ENCODE data around the gene FAM25G.
"Not testable (repeated sequence)": the region's sequence is repeated elsewhere in the genome, so short reads cannot be mapped to it uniquely, and the experiment has no call there.

- not testable (repeated sequence) for TF ChIP-seq CTCF (IDR thresholded peaks at IDR 0.05; ENCODE audit: insufficient read depth, low read length); GABPA (IDR thresholded peaks at IDR 0.05; ENCODE audit: low read depth); POLR2AphosphoS5 (IDR thresholded peaks at IDR 0.05; ENCODE audit: low read depth); SPI1 (IDR thresholded peaks at IDR 0.05; ENCODE audit: borderline replicate concordance, low read depth)
Measured at GRCh38 chr10:47465216-47465917, 26.1 kb downstream of the FAM25G start.
